Astrocyte (in vitro differentiated cells and primary cell): Measurements from ENCODE around the gene SAPCD2. TPM values are rescaled to one million over a fixed set of nuclear protein-coding genes. Genes with fewer than 3 reads are reported as not detected.

Experiments used
- DNase-seq: peaks from one replicate; pipeline ENCODE4 v3.0.0-alpha.2; 2010; ENCODE audit warnings: low read depth
- FAIRE-seq: peaks from 2 replicates; lab custom pipeline; 2011; peaks lifted over from hg19 to GRCh38; lab: Jason Lieb, UNC
- H2AFZ ChIP-seq: 2 replicates; pipeline ENCODE4 v1.6.0; 2012; ENCODE audit warnings: low read depth, low read length, inconsistent platforms
- H3K27ac ChIP-seq: 2 replicates; pipeline ENCODE4 v1.5.1; 2011; ENCODE audit warnings: low read depth, low read length, inconsistent platforms
- H3K27me3 ChIP-seq: 2 replicates; pipeline ENCODE4 v1.6.0; 2011; ENCODE audit warnings: low read length, inconsistent platforms; ENCODE audit not compliant: insufficient read depth
- H3K36me3 ChIP-seq: 2 replicates; pipeline ENCODE4 v1.5.1; 2011; ENCODE audit warnings: low read length, inconsistent platforms; ENCODE audit not compliant: insufficient read depth
- H3K4me1 ChIP-seq: 2 replicates; pipeline ENCODE4 v1.5.1; 2011; ENCODE audit warnings: low read length, inconsistent platforms; ENCODE audit not compliant: insufficient read depth
- H3K4me2 ChIP-seq: 2 replicates; pipeline ENCODE4 v1.6.0; 2012; ENCODE audit warnings: low read length, inconsistent platforms
- H3K4me3 ChIP-seq: 2 replicates; pipeline ENCODE4 v1.5.1; 2011; ENCODE audit warnings: low read depth, mild to moderate bottlenecking, low read length, inconsistent platforms; ENCODE audit not compliant: insufficient read depth
- H3K79me2 ChIP-seq: 2 replicates; pipeline ENCODE4 v1.6.0; 2012; ENCODE audit warnings: mild to moderate bottlenecking, low read length, inconsistent platforms; ENCODE audit not compliant: insufficient read depth
- H3K9ac ChIP-seq: 2 replicates; pipeline ENCODE4 v1.6.0; 2012; ENCODE audit warnings: mild to moderate bottlenecking, low read length, inconsistent platforms
- H3K9me3 ChIP-seq: 2 replicates; pipeline ENCODE4 v1.5.1; 2012; ENCODE audit warnings: low read depth, mild to moderate bottlenecking, low read length, inconsistent platforms; ENCODE audit not compliant: insufficient read depth
- H4K20me1 ChIP-seq: 2 replicates; pipeline ENCODE4 v1.6.0; 2012; ENCODE audit warnings: low read length, inconsistent platforms; ENCODE audit not compliant: insufficient read depth
- H3K27ac Mint-ChIP-seq: one replicate; pipeline ENCODE4 v1.8.0; 2021; ENCODE audit warnings: mild to moderate bottlenecking, mixed read lengths; ENCODE audit not compliant: unreplicated experiment
- H3K27me3 Mint-ChIP-seq: one replicate; pipeline ENCODE4 v1.8.0; 2021; ENCODE audit warnings: low read depth, mixed read lengths; ENCODE audit not compliant: unreplicated experiment
- H3K36me3 Mint-ChIP-seq: one replicate; pipeline ENCODE4 v1.8.0; 2021; ENCODE audit warnings: low read depth, mixed read lengths; ENCODE audit not compliant: unreplicated experiment
- H3K4me1 Mint-ChIP-seq: one replicate; pipeline ENCODE4 v1.8.0; 2021; ENCODE audit warnings: low read depth, mixed read lengths; ENCODE audit not compliant: unreplicated experiment
- H3K4me3 Mint-ChIP-seq: one replicate; pipeline ENCODE4 v1.8.0; 2021; ENCODE audit warnings: mild to moderate bottlenecking, moderate library complexity, mixed read lengths; ENCODE audit not compliant: unreplicated experiment
- H3K9me3 Mint-ChIP-seq: one replicate; pipeline ENCODE4 v1.8.0; 2021; ENCODE audit warnings: mild to moderate bottlenecking, mixed read lengths; ENCODE audit not compliant: unreplicated experiment
- EZH2 ChIP-seq: IDR thresholded peaks from 2 replicates; pipeline ENCODE4 v1.6.1; 2012; ENCODE audit warnings: mild to moderate bottlenecking, low read length, inconsistent platforms; ENCODE audit not compliant: insufficient read depth
- total RNA-seq: library from RNA; stranded (reverse); gene quantifications from 2 replicates; pipeline ENCODE4 v1.2.1, GENCODE V29; 2021
- TF ChIP-seq, protein P1 (sequence below): IDR thresholded peaks from 2 replicates; pipeline ENCODE4 v1.5.1; 2011; ENCODE audit warnings: low read depth, mild to moderate bottlenecking, inconsistent platforms, low read length, moderate library complexity; ENCODE audit not compliant: insufficient read depth

Gene SAPCD2
- total RNA-seq, 1 donor from 2014 or later, result 0.43 TPM

- Histone ChIP-seq H3K27me3 (no peaks in the 10 kb centered on the region), H3K9ac (no peak overlapping the region), H2AFZ (no peak overlapping the region), H3K4me2 (no peak overlapping the region), H3K27ac (no peak overlapping the region), H3K4me1 (no peaks in the 10 kb centered on the region), H3K36me3 (no peaks in the 10 kb centered on the region), H3K4me3 (no peak overlapping the region), H3K9me3 (no peaks in the 10 kb centered on the region), H4K20me1 (peaks cover 7% of the 10 kb centered on the region), H3K79me2 (no peaks in the 10 kb centered on the region)
- Mint-ChIP-seq H3K4me3 (no peak overlapping the region), H3K27me3 (peaks cover 3% of the 10 kb centered on the region), H3K4me1 (no peaks in the 10 kb centered on the region), H3K9me3 (no peaks in the 10 kb centered on the region), H3K27ac (no peak overlapping the region), H3K36me3 (peaks cover 6% of the 10 kb centered on the region)
- DNase-seq, result no peak
- TF ChIP-seq, protein P1, sequence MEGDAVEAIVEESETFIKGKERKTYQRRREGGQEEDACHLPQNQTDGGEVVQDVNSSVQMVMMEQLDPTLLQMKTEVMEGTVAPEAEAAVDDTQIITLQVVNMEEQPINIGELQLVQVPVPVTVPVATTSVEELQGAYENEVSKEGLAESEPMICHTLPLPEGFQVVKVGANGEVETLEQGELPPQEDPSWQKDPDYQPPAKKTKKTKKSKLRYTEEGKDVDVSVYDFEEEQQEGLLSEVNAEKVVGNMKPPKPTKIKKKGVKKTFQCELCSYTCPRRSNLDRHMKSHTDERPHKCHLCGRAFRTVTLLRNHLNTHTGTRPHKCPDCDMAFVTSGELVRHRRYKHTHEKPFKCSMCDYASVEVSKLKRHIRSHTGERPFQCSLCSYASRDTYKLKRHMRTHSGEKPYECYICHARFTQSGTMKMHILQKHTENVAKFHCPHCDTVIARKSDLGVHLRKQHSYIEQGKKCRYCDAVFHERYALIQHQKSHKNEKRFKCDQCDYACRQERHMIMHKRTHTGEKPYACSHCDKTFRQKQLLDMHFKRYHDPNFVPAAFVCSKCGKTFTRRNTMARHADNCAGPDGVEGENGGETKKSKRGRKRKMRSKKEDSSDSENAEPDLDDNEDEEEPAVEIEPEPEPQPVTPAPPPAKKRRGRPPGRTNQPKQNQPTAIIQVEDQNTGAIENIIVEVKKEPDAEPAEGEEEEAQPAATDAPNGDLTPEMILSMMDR, result no peak
- no peak for TF ChIP-seq EZH2
- no peak for FAIRE-seq
Measured at GRCh38 chr9:137020771-137021567, 49.4 kb downstream of the SAPCD2 start.

- H3K4me3 Mint-ChIP-seq, result no peak overlapping the region
- Histone ChIP-seq H3K4me3 (no peak overlapping the region), H3K27me3 (no peaks in the 10 kb centered on the region), H3K9me3 (no peaks in the 10 kb centered on the region), H2AFZ (no peak overlapping the region), H3K9ac (no peak overlapping the region), H3K4me2 (no peak overlapping the region), H3K4me1 (no peaks in the 10 kb centered on the region), H3K27ac (no peak overlapping the region), H3K36me3 (no peaks in the 10 kb centered on the region), H3K79me2 (no peaks in the 10 kb centered on the region), H4K20me1 (peaks cover 4% of the 10 kb centered on the region)
- peaks cover 3% of the 10 kb centered on the region for H3K27me3 Mint-ChIP-seq
- FAIRE-seq, result no peak
- H3K4me1 Mint-ChIP-seq, result no peaks in the 10 kb centered on the region
- no peak overlapping the region for H3K27ac Mint-ChIP-seq
- TF ChIP-seq, protein P1, result no peak
- no peak for TF ChIP-seq EZH2
- H3K9me3 Mint-ChIP-seq, result no peaks in the 10 kb centered on the region
- peaks cover 8% of the 10 kb centered on the region for H3K36me3 Mint-ChIP-seq
- DNase-seq, result no peak
Measured at GRCh38 chr9:137019891-137020683, 50.3 kb downstream of the SAPCD2 start.
